Mucosa of stomach (tissue), 1 donor: ENCODE data around the gene EFNB2.

ENCODE experiments used
- H3K27me3 ChIP-seq: one replicate; pipeline ENCODE4 v1.7.0; 2013; ENCODE audit warnings: mild to moderate bottlenecking, low read length; ENCODE audit not compliant: control insufficient read depth, insufficient read depth
- H3K36me3 ChIP-seq: one replicate; pipeline ENCODE4 v1.7.0; 2013; ENCODE audit warnings: low read length; ENCODE audit not compliant: control insufficient read depth, insufficient read depth
- H3K4me1 ChIP-seq: one replicate; pipeline ENCODE4 v1.7.0; 2013; ENCODE audit warnings: mild to moderate bottlenecking, low read length; ENCODE audit not compliant: control insufficient read depth, insufficient read depth
- H3K4me3 ChIP-seq: one replicate; pipeline ENCODE4 v1.7.0; 2013; ENCODE audit warnings: low read length
- H3K9ac ChIP-seq: one replicate; pipeline ENCODE4 v1.7.0; 2013; ENCODE audit warnings: mild to moderate bottlenecking, low read length, moderate library complexity
- H3K9me3 ChIP-seq: one replicate; pipeline ENCODE4 v1.7.0; 2013; ENCODE audit warnings: mild to moderate bottlenecking, low read length, moderate library complexity; ENCODE audit not compliant: control insufficient read depth
- donor health status: Pancreatic carcinoma.

Gene EFNB2

DNA sequence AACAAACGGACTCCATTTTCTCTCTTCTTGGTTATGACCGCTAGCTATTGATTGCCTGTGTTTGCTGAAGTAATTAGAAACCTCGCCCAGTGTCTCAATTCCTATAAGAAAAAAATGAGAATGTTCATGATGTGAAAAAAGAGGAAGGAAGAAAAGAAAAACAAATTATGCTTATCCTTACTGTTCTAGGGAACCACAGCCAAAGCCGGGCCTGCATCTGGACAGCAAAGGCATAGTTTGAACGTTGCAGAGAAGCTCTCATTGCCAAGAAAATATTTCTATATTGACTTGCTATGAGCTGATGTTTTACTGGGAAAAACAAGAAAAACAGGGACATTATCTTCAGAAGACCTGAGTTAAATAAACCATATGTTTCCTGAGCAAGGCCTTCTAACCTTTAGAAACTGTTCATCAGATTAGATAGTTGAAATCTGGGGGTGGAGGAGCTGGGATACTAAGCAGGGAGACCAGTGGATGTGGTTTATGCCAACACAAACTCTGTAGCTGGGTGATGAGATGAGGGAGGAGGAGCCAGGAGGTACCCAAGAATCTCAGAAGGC is 55.0 kb downstream of the EFNB2 start:
- no peaks in the 10 kb centered on the region for H3K27me3 ChIP-seq

DNA sequence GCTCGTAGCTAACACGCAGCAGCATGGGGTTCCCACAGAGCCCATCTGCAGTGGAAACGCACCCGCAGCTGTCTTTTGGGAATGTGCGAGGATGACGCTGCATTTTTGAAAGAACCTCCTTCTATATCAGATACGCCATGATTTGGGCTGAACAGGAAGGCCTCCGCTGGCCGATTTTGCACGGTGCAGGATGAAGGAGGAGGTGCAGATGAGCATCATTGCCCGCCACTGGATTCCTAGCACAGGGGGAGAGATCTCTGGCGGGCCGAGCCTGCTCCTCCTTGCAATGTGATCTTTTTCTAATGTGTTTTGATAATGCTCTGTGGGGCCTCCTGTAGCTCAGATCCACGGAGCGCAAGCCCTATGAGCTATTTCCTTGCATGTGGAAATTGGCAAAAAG is 55.5 kb downstream of the EFNB2 start:
- H3K27me3 ChIP-seq: no peaks in the 10 kb centered on the region
- H3K36me3 ChIP-seq: no peaks in the 10 kb centered on the region
- H3K4me1 ChIP-seq: peaks cover 48% of the 10 kb centered on the region
- H3K4me3 ChIP-seq: no peak overlapping the region
- no peak overlapping the region for H3K9ac ChIP-seq
- H3K9me3 ChIP-seq: no peaks in the 10 kb centered on the region

More for the DNA sequence above, 55.0 kb downstream of the EFNB2 start:
- H3K4me3 ChIP-seq: no peak overlapping the region
- H3K36me3 ChIP-seq: no peaks in the 10 kb centered on the region
- no peak overlapping the region for H3K9ac ChIP-seq
- peaks cover 48% of the 10 kb centered on the region for H3K4me1 ChIP-seq
- H3K9me3 ChIP-seq: no peaks in the 10 kb centered on the region

DNA sequence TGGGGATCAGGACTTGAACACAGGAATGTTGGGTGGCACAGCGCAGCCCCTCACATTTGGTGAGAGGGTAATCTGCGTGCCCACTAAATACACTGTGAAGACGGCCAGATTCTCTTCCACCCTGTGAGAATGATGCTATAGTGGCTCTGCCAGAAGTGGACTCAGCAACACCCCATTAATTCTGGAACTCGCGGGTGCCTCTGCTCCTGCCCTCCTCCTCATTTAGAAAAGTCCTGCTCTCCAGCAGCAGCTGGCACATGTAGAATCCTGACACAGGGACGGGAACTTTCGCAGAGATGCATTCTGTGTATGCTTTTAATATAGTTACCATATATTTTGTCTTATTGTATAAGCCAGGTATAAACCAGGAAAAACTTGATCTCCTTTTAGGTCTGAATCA is 57.3 kb downstream of the EFNB2 start:
- H3K4me3 ChIP-seq: no peak overlapping the region
- H3K9ac ChIP-seq: no peak overlapping the region
- no peaks in the 10 kb centered on the region for H3K27me3 ChIP-seq
- H3K4me1 ChIP-seq: peaks cover 44% of the 10 kb centered on the region
- H3K36me3 ChIP-seq: no peaks in the 10 kb centered on the region
- H3K9me3 ChIP-seq: no peaks in the 10 kb centered on the region

DNA sequence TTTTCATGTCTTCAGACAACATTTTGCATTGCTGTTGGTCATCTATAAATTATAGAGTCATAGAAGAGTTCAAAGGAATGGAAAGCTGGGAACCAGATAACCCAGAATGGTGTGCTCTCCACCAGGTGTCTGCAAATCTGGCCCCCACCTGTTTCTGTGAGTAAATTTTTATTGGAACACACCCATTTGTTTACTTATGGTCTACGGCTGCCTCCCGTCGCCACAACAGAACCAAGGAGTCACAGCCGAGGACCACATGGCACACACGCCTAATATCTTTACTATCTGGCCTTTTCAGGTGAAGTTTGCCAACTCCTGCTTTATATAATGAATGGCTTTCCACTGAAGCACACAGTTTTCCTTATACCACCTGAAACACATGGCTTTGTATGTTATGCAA is 58.2 kb downstream of the EFNB2 start:
- Histone ChIP-seq H3K36me3 (no peaks in the 10 kb centered on the region), H3K4me1 (peaks cover 52% of the 10 kb centered on the region), H3K4me3 (no peak overlapping the region), H3K9me3 (no peaks in the 10 kb centered on the region), H3K27me3 (no peaks in the 10 kb centered on the region), H3K9ac (no peak overlapping the region)

DNA sequence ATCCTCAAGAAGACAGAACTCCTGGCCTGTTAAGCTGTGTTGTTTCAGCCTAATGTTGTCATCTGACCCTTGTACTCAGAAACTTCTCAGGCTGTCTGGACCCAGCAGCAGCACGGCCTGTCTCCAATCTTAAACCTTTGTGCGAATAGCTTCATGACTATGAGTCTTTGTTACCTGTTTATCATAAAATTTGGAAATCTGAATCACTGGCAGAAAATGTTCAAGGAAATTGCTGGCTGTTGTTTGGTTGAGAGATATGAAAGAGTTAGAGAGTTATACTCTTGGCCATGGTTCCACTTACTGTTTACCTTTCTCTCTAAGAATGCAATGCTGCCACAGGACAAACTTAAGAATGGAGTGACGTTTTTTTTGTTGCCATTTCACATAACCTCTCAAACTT is 59.6 kb downstream of the EFNB2 start:
- H3K4me3 ChIP-seq: no peak overlapping the region
- H3K9ac ChIP-seq: no peak overlapping the region
- H3K4me1 ChIP-seq: peaks cover 61% of the 10 kb centered on the region
- H3K36me3 ChIP-seq: no peaks in the 10 kb centered on the region
- H3K27me3 ChIP-seq: no peaks in the 10 kb centered on the region
- H3K9me3 ChIP-seq: no peaks in the 10 kb centered on the region

DNA sequence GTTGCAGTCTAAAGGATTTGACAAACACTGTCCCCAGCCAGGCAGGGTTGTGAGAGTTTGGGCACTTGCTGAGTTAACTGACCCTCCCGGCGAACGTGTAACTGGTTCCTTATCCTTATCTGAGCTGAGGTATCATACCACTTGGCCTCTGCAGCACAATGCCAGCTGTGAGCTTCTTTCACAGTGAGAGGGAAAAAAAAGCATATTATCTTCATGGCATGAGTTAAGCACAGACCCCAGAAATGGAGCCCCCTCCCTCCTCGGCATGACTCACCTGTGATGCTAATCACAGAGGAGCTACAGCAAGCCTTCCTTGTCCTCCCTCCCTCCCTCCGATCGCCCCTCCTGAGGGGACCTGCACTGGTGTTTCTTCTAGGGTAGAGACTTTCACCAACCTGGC is 60.5 kb downstream of the EFNB2 start:
- Histone ChIP-seq H3K9me3 (no peaks in the 10 kb centered on the region), H3K27me3 (no peaks in the 10 kb centered on the region), H3K4me1 (peaks cover 54% of the 10 kb centered on the region), H3K36me3 (no peaks in the 10 kb centered on the region), H3K9ac (no peak overlapping the region), H3K4me3 (no peak overlapping the region)

DNA sequence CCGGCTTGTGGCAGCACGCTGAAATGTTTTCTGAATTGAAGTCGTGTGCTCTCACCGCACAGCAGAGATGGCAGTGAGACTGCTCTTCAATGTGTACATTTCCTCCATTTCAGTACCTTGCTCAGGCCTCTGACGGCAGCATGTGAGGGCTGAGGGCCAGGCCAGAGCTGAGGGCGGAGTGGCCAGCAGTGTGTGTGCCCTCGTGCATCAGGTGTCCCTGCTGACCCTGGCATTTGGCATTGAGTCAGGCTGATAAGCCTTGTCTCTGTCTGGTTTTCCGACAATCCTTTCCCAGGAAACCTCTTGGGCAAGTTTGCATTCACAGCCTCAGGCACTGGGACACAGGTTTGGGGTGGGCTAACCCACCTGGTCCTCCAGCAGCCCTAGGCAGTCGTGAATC is 62.3 kb downstream of the EFNB2 start:
- Histone ChIP-seq H3K36me3 (no peaks in the 10 kb centered on the region), H3K9ac (peak overlapping the region; percentile 40), H3K4me1 (peaks cover 65% of the 10 kb centered on the region), H3K4me3 (no peak overlapping the region), H3K9me3 (no peaks in the 10 kb centered on the region), H3K27me3 (no peaks in the 10 kb centered on the region)

DNA sequence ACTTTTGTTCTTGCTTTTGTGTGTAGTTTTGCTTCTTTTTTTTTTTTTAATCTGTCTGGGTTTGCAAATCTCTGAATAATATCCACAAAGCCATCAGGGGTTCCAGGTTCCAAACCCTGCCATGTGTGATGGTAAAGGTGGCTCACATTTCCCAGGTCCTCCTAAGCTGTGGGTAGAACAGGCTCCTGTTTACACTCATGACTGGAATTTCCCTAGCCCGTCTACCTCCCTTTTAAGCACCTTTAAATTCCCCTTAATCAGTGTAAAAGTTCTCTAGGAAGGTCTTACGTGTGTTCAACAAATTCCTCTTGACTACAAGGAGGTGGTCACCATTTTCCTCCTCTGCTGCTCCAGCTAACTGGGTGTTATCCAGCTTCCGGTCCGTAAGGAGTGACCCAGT is 62.8 kb downstream of the EFNB2 start:
- peak overlapping the region; percentile 40 for H3K9ac ChIP-seq

DNA sequence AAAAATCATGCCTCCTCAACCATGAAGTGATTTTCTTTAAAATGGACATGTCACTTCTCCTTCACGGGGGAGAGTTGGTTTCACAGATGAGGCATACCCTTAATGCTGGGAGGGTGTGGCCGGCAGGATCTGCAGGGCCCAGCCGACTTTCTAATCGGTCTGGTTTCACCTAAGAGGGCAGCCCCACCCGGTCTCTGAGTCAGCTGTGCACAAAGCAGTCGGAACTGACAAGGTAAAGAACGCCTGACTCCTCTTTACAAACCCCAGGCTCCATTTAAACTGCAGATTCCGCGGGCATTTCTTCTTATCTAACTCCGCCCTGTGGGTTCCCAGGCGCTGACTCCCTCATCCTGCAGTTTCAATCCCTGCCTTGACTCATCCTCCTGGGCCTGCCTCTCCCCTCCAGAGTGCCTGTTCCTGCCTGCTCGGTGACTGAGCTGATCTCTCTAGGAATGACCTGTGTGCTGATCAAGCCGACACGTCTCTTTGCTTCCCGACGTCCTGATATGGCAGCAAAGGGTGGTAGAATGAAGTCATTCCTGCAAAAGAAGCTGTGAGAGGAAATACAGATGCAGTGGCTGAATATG is 63.4 kb downstream of the EFNB2 start:
- Histone ChIP-seq H3K9me3 (no peaks in the 10 kb centered on the region), H3K9ac (peak overlapping the region; percentile 40), H3K4me3 (no peak overlapping the region), H3K4me1 (peaks cover 57% of the 10 kb centered on the region), H3K36me3 (no peaks in the 10 kb centered on the region), H3K27me3 (no peaks in the 10 kb centered on the region)

More for the DNA sequence above, 62.8 kb downstream of the EFNB2 start:
- no peak overlapping the region for H3K4me3 ChIP-seq
- H3K9me3 ChIP-seq: no peaks in the 10 kb centered on the region
- H3K36me3 ChIP-seq: no peaks in the 10 kb centered on the region
- H3K27me3 ChIP-seq: no peaks in the 10 kb centered on the region
- peaks cover 62% of the 10 kb centered on the region for H3K4me1 ChIP-seq

DNA sequence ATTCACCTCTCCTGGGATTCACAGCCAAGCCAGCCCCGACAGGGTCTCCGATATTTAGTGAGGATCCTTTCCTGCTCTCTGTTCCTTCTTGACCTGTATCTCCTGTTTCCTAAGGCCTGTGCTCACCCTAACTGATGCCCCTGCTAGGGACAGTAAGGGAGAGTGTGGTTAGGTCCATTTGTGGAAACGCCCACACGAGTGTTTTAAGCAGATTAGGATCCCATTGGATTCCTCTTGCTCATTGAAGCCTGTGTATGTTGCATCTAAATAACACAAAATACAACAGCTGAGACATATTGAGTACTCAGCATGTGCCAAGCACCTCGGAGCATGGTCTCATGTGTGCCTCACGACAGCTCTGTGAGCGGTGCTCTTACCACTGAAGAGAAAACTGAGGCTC is 64.9 kb downstream of the EFNB2 start:
- Histone ChIP-seq H3K36me3 (no peaks in the 10 kb centered on the region), H3K9ac (no peak overlapping the region), H3K27me3 (no peaks in the 10 kb centered on the region), H3K9me3 (no peaks in the 10 kb centered on the region), H3K4me1 (peaks cover 45% of the 10 kb centered on the region), H3K4me3 (no peak overlapping the region)

DNA sequence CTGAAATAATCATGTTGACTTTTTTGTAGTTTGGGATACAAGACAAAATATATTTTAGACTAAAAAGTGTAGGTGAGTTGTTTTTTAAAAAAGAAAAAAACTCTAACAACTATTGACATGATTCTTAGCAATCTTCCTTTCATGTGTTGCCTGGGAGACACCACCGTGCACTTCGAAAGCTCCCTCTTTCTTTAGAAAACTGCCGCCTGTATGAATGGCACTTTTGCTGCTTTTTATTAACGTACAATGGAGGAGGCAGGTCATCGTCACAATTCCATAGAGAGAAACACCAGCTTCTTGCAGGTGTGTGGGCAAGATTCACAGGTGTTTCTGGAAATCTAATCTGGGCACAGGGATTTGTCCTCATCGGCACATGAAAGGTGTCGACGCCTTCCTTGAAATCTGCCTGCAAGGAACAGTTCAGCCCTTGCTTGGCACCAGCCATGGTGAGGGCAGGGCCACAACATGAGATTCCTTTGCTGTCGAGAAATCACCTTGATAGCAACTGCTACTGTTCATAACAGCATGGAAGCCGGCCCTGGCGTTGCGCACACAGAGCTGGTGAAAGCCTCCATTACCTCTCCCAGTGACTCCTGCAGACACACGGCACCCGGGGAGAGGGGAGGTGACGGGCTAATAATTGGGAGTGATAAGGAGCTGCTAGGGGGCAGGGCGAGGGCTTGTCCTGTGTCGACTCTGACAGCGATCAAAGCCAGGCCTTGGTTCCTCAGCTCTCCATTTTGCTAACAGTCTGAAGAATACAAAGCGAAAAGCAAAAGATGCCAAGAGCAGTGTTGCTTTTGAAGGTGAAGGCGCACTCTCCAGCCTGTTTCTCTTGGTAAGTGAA is 66.5 kb downstream of the EFNB2 start:
- Histone ChIP-seq H3K4me1 (peaks cover 35% of the 10 kb centered on the region), H3K27me3 (no peaks in the 10 kb centered on the region), H3K36me3 (no peaks in the 10 kb centered on the region), H3K9ac (no peak overlapping the region), H3K9me3 (no peaks in the 10 kb centered on the region), H3K4me3 (no peak overlapping the region)

DNA sequence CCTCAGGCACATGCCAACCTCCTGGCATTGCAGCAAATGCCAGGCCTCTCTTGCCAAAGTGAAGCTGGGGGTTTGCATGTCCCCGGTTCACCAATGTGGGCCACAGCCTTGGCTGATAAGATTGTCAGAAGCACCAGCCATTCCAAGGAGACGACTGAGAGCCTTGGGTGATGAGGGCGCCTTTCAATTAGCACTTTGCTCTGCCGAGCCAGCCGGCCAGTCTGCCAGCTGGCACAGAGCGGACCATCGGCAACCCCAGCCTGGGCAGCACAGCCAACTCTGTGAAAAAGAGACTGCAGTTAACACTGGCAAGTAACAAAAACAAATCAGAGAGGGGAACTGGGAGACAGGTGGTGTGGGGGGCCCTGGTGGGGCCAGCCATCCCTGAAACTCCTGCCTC is 67.3 kb downstream of the EFNB2 start:
- H3K27me3 ChIP-seq: no peaks in the 10 kb centered on the region
- H3K36me3 ChIP-seq: no peaks in the 10 kb centered on the region
- no peaks in the 10 kb centered on the region for H3K9me3 ChIP-seq
- no peak overlapping the region for H3K4me3 ChIP-seq
- H3K4me1 ChIP-seq: peaks cover 28% of the 10 kb centered on the region
- H3K9ac ChIP-seq: no peak overlapping the region
